Measurements from ENCODE around the gene EMC10. TPM values are rescaled to one million over a fixed set of nuclear protein-coding genes. Genes with fewer than 3 reads are reported as not detected.
A peak's percentile ranks its signal among the peaks of the same experiment; 100 is the strongest.

The EMC10 gene
- total RNA-seq: 10 to 100 TPM; 49.7 to 50.1 TPM

DNA sequence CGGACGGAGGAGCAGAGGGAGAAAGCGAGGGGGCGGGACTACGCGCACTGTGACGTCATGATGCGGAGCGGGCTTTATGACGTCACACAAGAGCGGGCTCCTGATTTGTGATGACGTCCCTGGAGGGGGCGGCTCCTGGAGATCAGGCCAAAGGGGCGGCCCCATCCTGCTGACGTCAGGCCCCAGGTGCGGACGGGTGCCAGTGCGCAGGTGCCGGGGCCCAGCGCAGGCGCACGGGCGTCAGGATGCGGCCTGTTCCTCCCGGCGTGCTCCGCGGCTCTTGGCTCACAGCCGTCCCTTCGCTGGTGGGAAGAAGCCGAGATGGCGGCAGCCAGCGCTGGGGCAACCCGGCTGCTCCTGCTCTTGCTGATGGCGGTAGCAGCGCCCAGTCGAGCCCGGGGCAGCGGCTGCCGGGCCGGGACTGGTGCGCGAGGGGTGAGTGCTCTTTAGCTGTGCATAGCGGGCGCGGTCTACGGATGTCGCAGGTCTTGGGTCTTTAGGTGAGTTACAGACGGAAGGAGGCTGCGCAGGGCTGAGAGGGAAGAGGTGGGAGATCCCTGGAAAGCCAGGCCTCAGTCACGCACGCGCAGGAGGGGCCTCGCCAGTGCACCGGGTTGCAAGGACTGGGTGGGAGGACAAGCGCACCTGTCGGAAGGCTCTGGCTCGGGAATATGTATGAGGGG lies at the start of gene EMC10, which contains the start of gene GARIN5A:
TSS of gene EMC10 (plus strand) at position 284 of the 683 bp plus-strand sequence. CDS start at position 322, 38 bp downstream.
TSS of gene GARIN5A (minus strand) at position 625 of the 683 bp plus-strand sequence. CDS start at position 165, 460 bp downstream.
- Mint-ChIP-seq H3K36me3 (peaks cover 20% of the 10 kb centered on the region), H3K4me3 (peak within 1 kb of the TSS; percentile 97), H3K4me1 (peaks cover 8% of the 10 kb centered on the region), H3K27ac (peak within 1 kb of the TSS; percentile 81), H3K27me3 (no peaks in the 10 kb centered on the region), H3K9me3 (no peaks in the 10 kb centered on the region)
- peak; percentile 98 for DNase-seq

GRCh38 chr19:50427318-50427925 lies 48.9 kb upstream of the EMC10 start:
- H3K9me3 Mint-ChIP-seq: no peaks in the 10 kb centered on the region
- H3K4me1 Mint-ChIP-seq: peaks cover 13% of the 10 kb centered on the region
- no peak overlapping the region for H3K27ac Mint-ChIP-seq
- H3K4me3 Mint-ChIP-seq: no peak overlapping the region
- H3K27me3 Mint-ChIP-seq: peaks cover 27% of the 10 kb centered on the region
- no peaks in the 10 kb centered on the region for H3K36me3 Mint-ChIP-seq
- no peak for DNase-seq

DNA sequence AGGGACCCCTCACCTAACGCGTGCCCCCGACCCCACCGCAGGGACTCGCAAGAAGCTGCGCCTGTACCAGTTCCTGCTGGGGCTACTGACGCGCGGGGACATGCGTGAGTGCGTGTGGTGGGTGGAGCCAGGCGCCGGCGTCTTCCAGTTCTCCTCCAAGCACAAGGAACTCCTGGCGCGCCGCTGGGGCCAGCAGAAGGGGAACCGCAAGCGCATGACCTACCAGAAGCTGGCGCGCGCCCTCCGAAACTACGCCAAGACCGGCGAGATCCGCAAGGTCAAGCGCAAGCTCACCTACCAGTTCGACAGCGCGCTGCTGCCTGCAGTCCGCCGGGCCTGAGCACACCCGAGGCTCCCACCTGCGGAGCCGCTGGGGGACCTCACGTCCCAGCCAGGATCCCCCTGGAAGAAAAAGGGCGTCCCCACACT lies 48.3 kb upstream of the EMC10 start:
- Mint-ChIP-seq H3K9me3 (no peaks in the 10 kb centered on the region), H3K27ac (no peak overlapping the region), H3K4me3 (no peak overlapping the region), H3K36me3 (no peaks in the 10 kb centered on the region), H3K4me1 (peaks cover 13% of the 10 kb centered on the region), H3K27me3 (peaks cover 31% of the 10 kb centered on the region)
- no peak for DNase-seq

DNA sequence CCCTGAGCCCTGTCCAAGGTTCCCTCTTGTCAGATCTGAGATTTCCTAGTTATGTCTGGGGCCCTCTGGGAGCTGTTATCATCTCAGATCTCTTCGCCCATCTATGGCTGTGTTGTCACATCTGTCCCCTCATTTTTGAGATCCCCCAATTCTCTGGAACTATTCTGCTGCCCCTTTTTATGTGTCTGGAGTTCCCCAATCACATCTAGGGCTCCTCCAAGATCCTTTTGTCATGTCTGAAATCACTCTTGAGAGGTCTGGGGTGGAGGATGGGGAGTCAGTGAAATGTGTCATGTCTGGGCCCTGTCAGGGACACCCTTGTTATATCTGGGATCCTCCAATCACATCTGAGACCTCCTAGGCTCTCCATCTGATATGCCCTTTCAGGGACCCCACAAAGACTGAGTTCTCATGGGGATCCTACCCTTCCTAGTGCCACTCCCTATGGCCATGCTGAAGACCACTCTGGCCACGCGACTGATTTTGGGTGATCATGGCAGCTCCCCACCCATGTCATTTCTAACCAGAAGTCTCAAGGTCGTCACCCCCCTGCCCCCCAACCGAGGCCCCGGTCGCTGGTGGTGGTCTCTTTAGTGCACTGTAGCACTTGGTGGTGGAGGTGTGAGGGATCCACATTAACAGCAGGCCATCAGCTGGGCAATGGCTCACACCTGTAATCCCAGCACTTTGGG lies 47.4 kb upstream of the EMC10 start:
- Mint-ChIP-seq H3K27ac (no peak overlapping the region), H3K4me3 (no peak overlapping the region), H3K36me3 (no peaks in the 10 kb centered on the region), H3K27me3 (peaks cover 34% of the 10 kb centered on the region), H3K9me3 (no peaks in the 10 kb centered on the region), H3K4me1 (peaks cover 13% of the 10 kb centered on the region)
- DNase-seq: no peak

GRCh38 chr19:50430888-50431342 lies 45.4 kb upstream of the EMC10 start:
- Mint-ChIP-seq H3K36me3 (no peaks in the 10 kb centered on the region), H3K27ac (peak overlapping the region; percentile 77), H3K9me3 (no peaks in the 10 kb centered on the region)

DNA sequence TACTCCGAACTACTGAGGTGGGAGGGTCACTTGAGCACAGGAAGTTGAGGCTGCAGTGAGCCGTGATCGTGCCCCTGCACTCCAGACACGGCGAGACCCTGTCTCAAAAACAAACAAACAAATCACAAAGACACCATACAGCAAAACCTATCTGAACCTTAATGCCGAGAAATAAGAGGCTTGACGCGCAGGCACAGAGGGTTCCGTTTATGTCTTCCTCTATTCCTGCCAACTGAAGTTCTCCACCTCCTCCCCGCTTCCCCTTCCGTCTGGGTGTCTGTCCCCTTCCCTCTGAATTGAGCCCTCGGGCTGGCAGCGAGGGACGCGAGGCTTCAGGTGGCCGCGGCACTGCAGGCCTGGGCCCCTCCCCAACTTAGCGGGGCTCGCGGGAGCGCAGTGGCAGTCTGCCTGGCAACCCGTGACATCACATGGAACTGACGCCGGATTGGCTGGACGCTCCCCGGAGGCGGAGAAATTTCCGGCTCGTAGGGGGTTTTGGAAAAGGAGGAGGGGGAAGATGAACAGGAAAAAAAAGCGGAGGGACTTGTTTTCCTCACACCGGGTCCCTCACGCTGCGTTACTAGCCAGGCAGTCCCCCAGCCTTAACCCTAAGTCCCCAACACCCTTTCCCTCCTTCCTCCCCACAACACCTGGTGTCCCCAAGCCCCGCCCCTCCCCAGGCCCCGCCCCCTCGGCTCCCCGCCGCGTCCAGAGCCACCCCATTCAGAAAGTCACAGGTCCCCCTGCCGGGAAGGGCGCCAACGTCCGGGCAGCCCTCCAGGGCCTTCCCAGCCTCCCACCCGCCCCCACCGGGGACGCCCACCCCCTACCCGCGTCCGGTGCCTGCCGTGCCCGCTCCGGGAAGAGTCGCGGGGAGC lies 44.7 kb upstream of the EMC10 start:
- H3K27me3 Mint-ChIP-seq: peaks cover 34% of the 10 kb centered on the region
- H3K4me3 Mint-ChIP-seq: peak overlapping the region; percentile 83
- no peaks in the 10 kb centered on the region for H3K36me3 Mint-ChIP-seq
- H3K4me1 Mint-ChIP-seq: peaks cover 13% of the 10 kb centered on the region
- H3K9me3 Mint-ChIP-seq: no peaks in the 10 kb centered on the region
- H3K27ac Mint-ChIP-seq: peak overlapping the region; percentile 77
- peak; percentile 84 for DNase-seq

More at GRCh38 chr19:50430888-50431342, 45.4 kb upstream of the EMC10 start:
- Mint-ChIP-seq H3K4me3 (peak overlapping the region; percentile 83), H3K4me1 (peaks cover 13% of the 10 kb centered on the region), H3K27me3 (peaks cover 34% of the 10 kb centered on the region)
- DNase-seq: no peak

GRCh38 chr19:50432221-50433028 lies 43.9 kb upstream of the EMC10 start, which contains the start of gene MYBPC2:
TSS of gene MYBPC2 (plus strand) at chr19:50432892. CDS start at chr19:50432954, 62 bp downstream.
- Mint-ChIP-seq H3K9me3 (no peaks in the 10 kb centered on the region), H3K4me1 (peaks cover 13% of the 10 kb centered on the region), H3K4me3 (peak within 1 kb of the TSS; percentile 83), H3K27ac (peak within 1 kb of the TSS; percentile 77), H3K36me3 (no peaks in the 10 kb centered on the region), H3K27me3 (peaks cover 34% of the 10 kb centered on the region)
- no peak for DNase-seq

DNA sequence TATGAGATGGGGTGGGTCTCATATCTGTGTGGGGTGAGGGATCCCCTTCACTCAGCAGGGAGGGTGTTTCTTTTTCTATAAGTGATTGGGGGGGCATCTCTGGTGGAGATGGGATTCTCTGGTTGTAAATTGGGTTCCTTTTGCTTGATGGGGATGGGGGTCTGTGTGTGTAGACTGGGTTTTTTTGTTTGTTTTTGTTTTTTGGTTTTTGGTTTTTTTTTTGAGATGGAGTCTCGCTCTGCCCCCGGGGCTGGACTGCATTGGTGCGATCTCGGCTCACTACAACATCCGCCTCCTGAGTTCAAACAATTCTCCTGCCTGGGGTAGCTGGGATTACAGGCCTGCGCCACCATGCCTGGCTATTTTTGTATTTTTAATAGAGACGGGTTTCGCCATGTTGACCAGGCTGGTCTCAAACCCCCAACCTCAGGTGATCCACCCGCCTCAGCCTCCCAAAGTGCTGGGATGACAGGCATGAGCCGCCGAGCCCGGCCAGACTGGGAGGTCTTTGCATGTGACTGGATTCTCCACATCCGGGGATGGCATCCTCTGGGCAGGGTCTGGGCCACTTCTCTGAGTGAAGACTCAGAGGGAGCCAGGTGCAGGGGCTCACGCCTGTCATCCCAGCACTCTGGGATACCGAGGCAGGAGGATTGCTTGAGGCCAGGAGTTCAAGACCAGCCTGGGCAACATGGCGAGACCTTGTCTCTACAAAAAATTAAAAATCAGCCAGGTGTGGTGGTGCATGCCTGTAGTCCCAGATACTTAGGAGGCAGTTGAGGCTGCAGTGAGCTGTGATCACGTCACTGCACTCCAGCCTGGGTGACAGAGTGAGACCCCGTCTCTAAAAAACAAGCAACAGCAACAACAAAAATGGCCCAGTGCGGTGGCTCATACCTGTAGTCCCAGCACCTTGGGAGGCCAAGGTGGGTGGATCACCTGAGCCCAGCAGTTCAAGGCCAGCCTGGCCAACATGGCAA lies 42.8 kb upstream of the EMC10 start:
- H3K9me3 Mint-ChIP-seq: no peaks in the 10 kb centered on the region
- H3K4me3 Mint-ChIP-seq: peak overlapping the region; percentile 16
- H3K36me3 Mint-ChIP-seq: no peaks in the 10 kb centered on the region
- no peak overlapping the region for H3K27ac Mint-ChIP-seq
- no peak for DNase-seq
- peaks cover 13% of the 10 kb centered on the region for H3K4me1 Mint-ChIP-seq
- H3K27me3 Mint-ChIP-seq: peaks cover 34% of the 10 kb centered on the region

DNA sequence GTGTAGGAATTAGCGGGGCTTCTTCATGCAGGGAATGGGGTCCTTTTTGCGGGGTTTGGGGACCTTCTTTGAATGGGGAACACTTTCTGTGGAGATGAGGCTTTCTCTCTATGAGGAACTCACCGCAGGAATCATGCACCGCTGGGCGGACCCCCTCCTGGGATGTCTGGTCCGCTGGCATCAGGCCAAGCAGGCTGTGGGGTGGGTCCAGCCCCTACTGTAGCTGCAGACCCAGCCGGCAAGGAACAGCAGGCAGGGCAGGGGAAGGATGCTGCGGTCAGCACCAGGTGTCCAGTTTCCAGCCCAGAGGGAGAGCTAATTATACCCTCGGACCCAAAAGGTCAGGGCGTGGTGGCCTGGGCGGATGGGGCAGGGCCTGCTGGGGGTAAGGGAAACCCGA lies 41.8 kb upstream of the EMC10 start:
- Mint-ChIP-seq H3K27me3 (peaks cover 29% of the 10 kb centered on the region), H3K36me3 (no peaks in the 10 kb centered on the region), H3K4me1 (peaks cover 11% of the 10 kb centered on the region)

GRCh38 chr19:50435221-50435620 lies 41.1 kb upstream of the EMC10 start:
- no peak overlapping the region for H3K4me3 Mint-ChIP-seq
- H3K27ac Mint-ChIP-seq: no peak overlapping the region
- DNase-seq: no peak
- H3K9me3 Mint-ChIP-seq: no peaks in the 10 kb centered on the region
- no peaks in the 10 kb centered on the region for H3K36me3 Mint-ChIP-seq
- H3K27me3 Mint-ChIP-seq: peaks cover 22% of the 10 kb centered on the region
- peaks cover 11% of the 10 kb centered on the region for H3K4me1 Mint-ChIP-seq

More for the DNA sequence above, 41.8 kb upstream of the EMC10 start:
- no peak overlapping the region for H3K4me3 Mint-ChIP-seq
- no peaks in the 10 kb centered on the region for H3K9me3 Mint-ChIP-seq
- no peak for DNase-seq
- no peak overlapping the region for H3K27ac Mint-ChIP-seq

DNA sequence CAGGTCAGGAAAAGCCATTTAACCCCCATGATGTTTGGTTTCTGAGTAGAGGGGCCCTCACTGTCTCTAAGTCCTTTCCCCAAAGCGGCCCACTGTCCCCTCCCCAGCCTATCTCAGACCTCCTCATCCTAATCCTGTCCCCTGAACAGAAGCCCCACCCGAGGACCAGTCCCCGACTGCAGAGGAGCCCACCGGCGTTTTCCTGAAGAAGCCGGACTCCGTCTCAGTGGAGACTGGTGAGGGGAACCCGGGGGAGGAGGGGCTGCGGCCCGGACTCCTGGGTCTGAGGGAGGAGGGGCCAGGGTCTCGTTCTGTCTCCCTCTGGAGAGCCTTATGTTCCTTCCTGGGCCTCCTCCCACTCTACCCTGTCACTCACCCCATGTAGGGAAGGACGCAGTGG lies 40.7 kb upstream of the EMC10 start:
- H3K4me1 Mint-ChIP-seq: peaks cover 11% of the 10 kb centered on the region
- H3K4me3 Mint-ChIP-seq: no peak overlapping the region
- no peaks in the 10 kb centered on the region for H3K36me3 Mint-ChIP-seq
- no peak overlapping the region for H3K27ac Mint-ChIP-seq
- no peak for DNase-seq
- no peaks in the 10 kb centered on the region for H3K9me3 Mint-ChIP-seq
- peaks cover 19% of the 10 kb centered on the region for H3K27me3 Mint-ChIP-seq

DNA sequence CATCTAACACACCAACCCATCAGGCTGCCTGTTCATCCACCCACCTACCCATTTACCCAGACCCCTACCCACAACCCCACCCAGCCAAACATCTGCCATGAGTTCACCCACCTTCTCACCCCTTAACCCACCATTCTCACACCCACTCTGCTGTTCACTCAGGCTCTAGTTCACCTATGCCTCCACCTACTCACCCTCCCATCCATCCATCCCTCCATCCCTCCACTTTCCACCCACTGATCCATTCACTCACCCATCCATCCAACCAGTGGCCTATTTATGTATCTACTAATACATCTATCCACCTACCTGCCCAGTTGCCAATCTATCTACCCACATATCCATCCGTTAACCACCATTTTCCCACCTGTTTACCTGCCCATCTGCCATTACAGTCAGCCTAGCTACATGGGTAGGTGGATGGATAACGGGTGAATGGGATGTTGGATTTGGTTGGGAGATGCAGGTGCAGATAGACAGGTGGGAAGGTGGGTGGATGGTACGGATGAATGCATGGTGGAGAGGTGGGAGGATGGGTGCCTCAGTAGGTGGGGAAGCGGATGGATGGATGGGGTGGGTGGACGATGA lies 38.4 kb upstream of the EMC10 start:
- H3K27ac Mint-ChIP-seq: no peak overlapping the region
- no peaks in the 10 kb centered on the region for H3K9me3 Mint-ChIP-seq
- no peak for DNase-seq
- H3K4me1 Mint-ChIP-seq: no peaks in the 10 kb centered on the region
- H3K36me3 Mint-ChIP-seq: no peaks in the 10 kb centered on the region
- H3K27me3 Mint-ChIP-seq: peaks cover 4% of the 10 kb centered on the region
- H3K4me3 Mint-ChIP-seq: no peak overlapping the region

All from activated naive CD8-positive, alpha-beta T cell treated with anti-CD3 and anti-CD28 coated beads for 36 hours (primary cell).